Loucy (cell line): Measurements from ENCODE around the gene PUSL1.

Source experiments
- CTCF ChIP-seq: fragments of 200-600 bp; sonication (generic); conservative IDR thresholded peaks from 2 replicates; pipeline ENCODE4 v1.5.1; 2014; ENCODE audit warnings: mild to moderate bottlenecking, antibody characterized with exemption, low read length
- EZH2phosphoT487 ChIP-seq: fragments of 200-600 bp; IDR thresholded peaks from 2 replicates; pipeline ENCODE4 v1.6.1; 2018; ENCODE audit warnings: antibody characterized with exemption, mild to moderate bottlenecking, moderate library complexity, borderline replicate concordance

- TF ChIP-seq CTCF (no peak), EZH2phosphoT487 (no peak)
Measured at GRCh38 chr1:1337793-1338147, 29.4 kb downstream of the PUSL1 start.
